ENCODE data around the gene C19orf25. TPM values are rescaled to one million over a fixed set of nuclear protein-coding genes. Genes with fewer than 3 reads are reported as not detected.

Gene C19orf25
- total and polyA plus RNA-seq, 2 donors (not counting 1 experiment from before 2014, with no cell fraction given) = 34.2 to 68.3 TPM

DNA sequence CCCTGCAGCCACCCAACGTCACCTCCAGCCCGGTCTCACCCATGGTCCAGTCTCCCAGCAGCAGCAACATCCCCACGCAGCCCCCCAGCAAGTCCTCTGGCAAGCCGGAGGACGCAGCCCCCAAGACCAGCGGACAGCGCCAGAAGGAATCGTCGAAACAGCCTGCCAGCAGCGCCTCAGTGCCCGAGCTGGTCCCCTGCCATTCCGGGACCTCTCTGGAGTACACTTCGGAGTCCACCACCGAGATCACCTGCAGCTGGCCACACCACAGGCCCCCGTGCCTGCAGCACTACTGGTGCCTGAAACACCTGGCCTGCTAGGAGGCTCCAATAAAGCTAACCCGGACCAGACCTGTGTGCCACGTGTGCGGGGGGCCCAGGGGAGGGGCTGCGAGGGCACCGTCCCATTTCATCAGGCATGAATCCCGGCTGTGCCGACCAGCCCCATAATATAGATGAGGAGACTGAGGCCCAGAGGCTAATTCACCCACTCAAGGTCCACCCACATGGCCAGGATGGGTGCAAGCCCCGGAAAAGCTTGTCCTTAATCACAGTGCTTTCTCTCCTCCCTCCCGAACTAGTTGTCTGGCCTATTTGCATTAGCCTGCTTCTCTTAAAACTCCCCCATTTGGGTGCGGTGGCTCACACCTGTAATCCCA lies 18.7 kb upstream of the C19orf25 start:
- POLR2A ChIA-PET = no interaction called here
- no peak overlapping the region for H3K27ac Mint-ChIP-seq
- no peak overlapping the region for H3K4me2 ChIP-seq (replicated peaks; ENCODE audit: low read depth, low read length, poor library complexity, severe bottlenecking)
- no peaks in the 10 kb centered on the region for H3K36me3 ChIP-seq (replicated peaks in 1 of 2; ENCODE audit: control extremely low read depth in 1 of 2, control insufficient read depth in 1 of 2, extremely low read depth in 1 of 2, insufficient read depth in 2 of 2, low read length in 1 of 2)
- no peak overlapping the region for H3K27ac ChIP-seq (ENCODE audit: low read length in 2 of 2)
- peaks cover 0 to 17% (median 3%) of the 10 kb centered on the region in 4 experiments for H3K27me3 ChIP-seq (replicated peaks in 1 of 4; ENCODE audit: control extremely low read depth in 1 of 4, control insufficient read depth in 3 of 4, insufficient read depth in 4 of 4, low read length in 3 of 4)
- H3K79me2 ChIP-seq (ENCODE audit: control insufficient read depth, insufficient read depth, low read length) = no peaks in the 10 kb centered on the region
- H3K4me1 Mint-ChIP-seq = peaks cover 2% of the 10 kb centered on the region
- intact Hi-C loops (cut with micrococcal nuclease) = no loop called here
- WGBS (ENCODE audit: insufficient coverage) = 88% methylated on average over 25 of the region's 25 CpGs
- no peaks in the 10 kb centered on the region for H3K9me3 Mint-ChIP-seq (ENCODE audit: insufficient read depth)
- H3K9ac ChIP-seq (ENCODE audit: low read length) = no peak overlapping the region
- DNase-seq = no peak
- ATAC-seq (ENCODE audit: low read depth) = no peak
- peaks cover 0 to under 1% (median 0%) of the 10 kb centered on the region in 3 donors for H3K9me3 ChIP-seq (ENCODE audit: control extremely low read depth in 1 of 3, control insufficient read depth in 2 of 3, insufficient read depth in 1 of 3, low read length in 2 of 3)
- H4K20me1 ChIP-seq (ENCODE audit: control insufficient read depth, insufficient read depth, low read length, poor library complexity, severe bottlenecking) = no peaks in the 10 kb centered on the region
- H3K4me1 ChIP-seq (ENCODE audit: control insufficient read depth in 2 of 2, insufficient read depth in 2 of 2, low read length in 2 of 2) = no peaks in the 10 kb centered on the region
- no peak for TF ChIP-seq EZH2 (IDR thresholded peaks at IDR 0.05; ENCODE audit: borderline replicate concordance, insufficient read depth, low read depth, low read length, poor library complexity, severe bottlenecking)
- TF ChIP-seq, protein P1, sequence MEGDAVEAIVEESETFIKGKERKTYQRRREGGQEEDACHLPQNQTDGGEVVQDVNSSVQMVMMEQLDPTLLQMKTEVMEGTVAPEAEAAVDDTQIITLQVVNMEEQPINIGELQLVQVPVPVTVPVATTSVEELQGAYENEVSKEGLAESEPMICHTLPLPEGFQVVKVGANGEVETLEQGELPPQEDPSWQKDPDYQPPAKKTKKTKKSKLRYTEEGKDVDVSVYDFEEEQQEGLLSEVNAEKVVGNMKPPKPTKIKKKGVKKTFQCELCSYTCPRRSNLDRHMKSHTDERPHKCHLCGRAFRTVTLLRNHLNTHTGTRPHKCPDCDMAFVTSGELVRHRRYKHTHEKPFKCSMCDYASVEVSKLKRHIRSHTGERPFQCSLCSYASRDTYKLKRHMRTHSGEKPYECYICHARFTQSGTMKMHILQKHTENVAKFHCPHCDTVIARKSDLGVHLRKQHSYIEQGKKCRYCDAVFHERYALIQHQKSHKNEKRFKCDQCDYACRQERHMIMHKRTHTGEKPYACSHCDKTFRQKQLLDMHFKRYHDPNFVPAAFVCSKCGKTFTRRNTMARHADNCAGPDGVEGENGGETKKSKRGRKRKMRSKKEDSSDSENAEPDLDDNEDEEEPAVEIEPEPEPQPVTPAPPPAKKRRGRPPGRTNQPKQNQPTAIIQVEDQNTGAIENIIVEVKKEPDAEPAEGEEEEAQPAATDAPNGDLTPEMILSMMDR (IDR thresholded peaks at IDR 0.05) = no peak
- H3K27me3 Mint-ChIP-seq = peaks cover 4% of the 10 kb centered on the region
- CTCF ChIA-PET = no interaction called here
- H3K4me3 Mint-ChIP-seq = no peak overlapping the region
- no peak overlapping the region for H3K4me3 ChIP-seq (ENCODE audit: control extremely low read depth in 1 of 5, extremely low read depth in 1 of 5, insufficient read depth in 1 of 5, low read depth in 2 of 5, low read length in 4 of 5)
- no peak overlapping the region for H2AFZ ChIP-seq (ENCODE audit: insufficient read depth, low read depth, low read length, poor library complexity, severe bottlenecking)

DNA sequence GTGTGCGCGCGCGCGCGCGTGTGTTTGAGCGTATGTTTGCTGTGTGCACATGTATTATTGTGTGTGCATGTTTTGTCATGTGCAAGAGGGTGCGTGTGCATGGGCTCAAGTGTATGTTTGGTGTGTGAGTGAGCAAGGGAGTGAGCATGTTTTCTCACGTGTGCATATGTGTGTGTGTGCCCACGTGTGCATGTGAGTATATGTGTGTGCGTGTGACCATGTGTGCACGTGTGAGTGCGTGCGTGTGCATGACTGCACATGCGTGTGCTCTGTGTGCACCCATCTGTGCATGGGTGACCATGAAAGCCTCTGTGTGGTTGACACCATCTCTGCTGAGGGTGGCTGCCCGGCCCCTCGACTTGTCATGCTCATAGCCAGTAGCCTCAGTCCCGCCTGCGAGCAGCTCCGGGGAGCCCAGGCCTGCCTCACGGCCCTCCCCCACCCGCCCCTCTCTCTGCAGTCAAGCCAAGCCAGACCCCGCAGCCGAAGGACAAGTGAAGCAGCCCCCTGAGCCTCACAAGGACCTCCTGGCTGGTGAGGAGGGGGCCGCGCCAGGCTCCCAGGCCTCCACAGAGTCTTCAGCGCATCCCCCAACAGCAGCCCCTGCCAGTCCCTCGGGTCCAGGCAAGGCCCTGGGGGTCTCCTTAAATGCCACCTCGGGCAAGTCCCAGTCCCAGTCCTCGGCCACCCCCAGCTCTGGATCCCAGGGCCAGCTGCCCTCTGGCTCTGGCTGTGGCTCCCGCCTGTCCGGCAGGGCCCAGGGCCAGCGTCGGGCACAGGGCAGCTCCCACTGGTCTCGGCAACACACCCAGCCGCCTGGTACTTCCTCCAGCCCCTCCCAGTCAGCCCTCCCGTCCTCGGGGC lies 17.9 kb upstream of the C19orf25 start:
- H4K20me1 ChIP-seq (ENCODE audit: control insufficient read depth, insufficient read depth, low read length, poor library complexity, severe bottlenecking) = no peaks in the 10 kb centered on the region
- no peaks in the 10 kb centered on the region for H3K79me2 ChIP-seq (ENCODE audit: control insufficient read depth, insufficient read depth, low read length)
- H3K27me3 ChIP-seq (replicated peaks in 1 of 4; ENCODE audit: control extremely low read depth in 1 of 4, control insufficient read depth in 3 of 4, insufficient read depth in 4 of 4, low read length in 3 of 4) = peaks cover 0 to 13% (median 2%) of the 10 kb centered on the region in 4 experiments
- H3K27ac ChIP-seq (ENCODE audit: low read length in 2 of 2) = no peak overlapping the region
- Mint-ChIP-seq H3K27ac (no peak overlapping the region), H3K27me3 (peaks cover 4% of the 10 kb centered on the region), H3K9me3 (ENCODE audit: insufficient read depth) (no peaks in the 10 kb centered on the region), H3K4me1 (peaks cover under 1% of the 10 kb centered on the region), H3K4me3 (no peak overlapping the region)
- H3K4me2 ChIP-seq (replicated peaks; ENCODE audit: low read depth, low read length, poor library complexity, severe bottlenecking) = no peak overlapping the region
- H3K4me3 ChIP-seq (ENCODE audit: control extremely low read depth in 1 of 5, extremely low read depth in 1 of 5, insufficient read depth in 1 of 5, low read depth in 2 of 5, low read length in 4 of 5) = no peak overlapping the region
- no peaks in the 10 kb centered on the region for H3K4me1 ChIP-seq (ENCODE audit: control insufficient read depth in 2 of 2, insufficient read depth in 2 of 2, low read length in 2 of 2)
- DNase-seq (no peak), ATAC-seq (ENCODE audit: low read depth) (no peak)
- WGBS (ENCODE audit: insufficient coverage) = 79% methylated on average over 39 of the region's 39 CpGs
- ChIA-PET POLR2A (interaction anchor here (0.6 kb wide), 1 partner anchor 112 kb away, joined by 3 read pairs; no protein-coding TSS in a partner anchor), CTCF (no interaction called here)
- intact Hi-C loops (cut with micrococcal nuclease) = no loop called here
- no peak overlapping the region for H2AFZ ChIP-seq (ENCODE audit: insufficient read depth, low read depth, low read length, poor library complexity, severe bottlenecking)
- no peaks in the 10 kb centered on the region for H3K36me3 ChIP-seq (replicated peaks in 1 of 2; ENCODE audit: control extremely low read depth in 1 of 2, control insufficient read depth in 1 of 2, extremely low read depth in 1 of 2, insufficient read depth in 2 of 2, low read length in 1 of 2)
- no peak for TF ChIP-seq EZH2 (IDR thresholded peaks at IDR 0.05; ENCODE audit: borderline replicate concordance, insufficient read depth, low read depth, low read length, poor library complexity, severe bottlenecking)
- TF ChIP-seq, protein P1 (IDR thresholded peaks at IDR 0.05) = no peak
- H3K9ac ChIP-seq (ENCODE audit: low read length) = no peak overlapping the region
- H3K9me3 ChIP-seq (ENCODE audit: control extremely low read depth in 1 of 3, control insufficient read depth in 2 of 3, insufficient read depth in 1 of 3, low read length in 2 of 3) = no peaks in the 10 kb centered on the region

Measured in B cell (primary cell).